ENCODE results near the gene GLT1D1. TPM values are rescaled to one million over a fixed set of nuclear protein-coding genes. Genes with fewer than 3 reads are reported as not detected.

Gene GLT1D1
- total and polyA plus RNA-seq, 12 donors, result 0.07 to 3.3 (median 0.66) TPM; not detected in 1

- Histone ChIP-seq H3K27me3 (peaks cover 13 to 85% (median 66%) of the 10 kb centered on the region in 7 donors), H3K9me3 (no peaks in the 10 kb centered on the region), H3K4me3 (no peak overlapping the region), H3K4me1 (no peaks in the 10 kb centered on the region), H3K27ac (no peak overlapping the region), H3K36me3 (no peaks in the 10 kb centered on the region)
- intact Hi-C loops (cut with DNase I), result no loop called here
- DNase-seq, result no peak
- no peak for TF ChIP-seq CTCF (IDR thresholded peaks at IDR 0.05)
- WGBS, 2 donors, result 68 to 72% methylated on average over 19 to 20 of the region's 20 CpGs
- ATAC-seq, result no peak
Measured at GRCh38 chr12:128973883-128974681, 120.8 kb downstream of the GLT1D1 start.

GRCh38 chr12:128974881-128975280, 121.6 kb downstream of the GLT1D1 start:
- no peak for DNase-seq
- intact Hi-C loops (cut with DNase I), result no loop called here
- no peak for TF ChIP-seq CTCF (IDR thresholded peaks at IDR 0.05)
- Histone ChIP-seq H3K36me3 (no peaks in the 10 kb centered on the region), H3K4me1 (no peaks in the 10 kb centered on the region), H3K27ac (no peak overlapping the region), H3K9me3 (no peaks in the 10 kb centered on the region), H3K4me3 (no peak overlapping the region), H3K27me3 (peaks cover 10 to 85% (median 63%) of the 10 kb centered on the region in 7 donors)
- WGBS, 2 donors, result 73 to 76% methylated on average over 11 of the region's 11 CpGs
- ATAC-seq, result no peak

GRCh38 chr12:128976120-128976738, 123.0 kb downstream of the GLT1D1 start:
- WGBS, 2 donors, result 8 to 11% methylated on average over 22 of the region's 22 CpGs
- intact Hi-C loops (cut with DNase I), result no loop called here
- Histone ChIP-seq H3K4me3 (no peak overlapping the region), H3K36me3 (no peaks in the 10 kb centered on the region), H3K27me3 (peaks cover 9 to 84% (median 59%) of the 10 kb centered on the region in 7 donors), H3K4me1 (no peaks in the 10 kb centered on the region), H3K9me3 (no peaks in the 10 kb centered on the region), H3K27ac (no peak overlapping the region)
- ATAC-seq (no peak), DNase-seq (no peak)
- peak in 5 of 9 donors; percentile 3 to 25 (median 13) for TF ChIP-seq CTCF (IDR thresholded peaks at IDR 0.05)

- no peak overlapping the region for H3K27ac ChIP-seq
- WGBS, 2 donors, result 90 to 91% methylated on average over 6 of the region's 6 CpGs
- H3K4me3 ChIP-seq, result no peak overlapping the region
- no peaks in the 10 kb centered on the region for H3K4me1 ChIP-seq
- intact Hi-C loops (cut with DNase I), result no loop called here
- H3K9me3 ChIP-seq, result no peaks in the 10 kb centered on the region
- ATAC-seq (no peak), DNase-seq (no peak)
- no peaks in the 10 kb centered on the region for H3K36me3 ChIP-seq
- no peak for TF ChIP-seq CTCF (IDR thresholded peaks at IDR 0.05)
- peaks cover 9 to 88% (median 60%) of the 10 kb centered on the region in 7 donors for H3K27me3 ChIP-seq
Measured at GRCh38 chr12:128977441-128977840, 124.2 kb downstream of the GLT1D1 start.

Measured in heart right ventricle (tissue), 16 donors.